ENCODE data around the gene HM13. TPM values are rescaled to one million over a fixed set of nuclear protein-coding genes. Genes with fewer than 3 reads are reported as not detected.
"Not testable (repeated sequence)": the region's sequence is repeated elsewhere in the genome, so short reads cannot be mapped to it uniquely, and the experiment has no call there.

Gene HM13
- total RNA-seq, 1 experiment from 2014 or later: 97.3 TPM

DNA sequence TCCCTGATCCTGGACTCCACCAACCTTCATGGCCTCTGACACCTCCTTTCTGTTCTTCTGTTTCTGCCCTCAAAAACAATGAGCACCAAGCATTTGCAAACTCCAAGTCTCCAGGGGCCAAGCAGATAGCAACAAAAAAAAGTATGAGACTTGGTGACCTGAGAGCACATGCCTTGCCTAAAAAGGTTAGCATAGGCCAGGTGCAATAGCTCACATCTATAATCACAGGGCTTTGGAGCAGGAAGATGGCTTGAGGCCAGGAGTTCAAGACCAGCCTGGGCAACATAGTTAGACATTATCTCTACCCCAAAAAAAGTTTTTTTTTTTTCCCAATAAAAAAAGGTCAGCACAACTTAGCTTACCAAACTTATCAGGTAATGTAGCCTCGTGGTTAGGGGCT is 13.7 kb upstream of the HM13 start:
- no peak for DNase-seq (ENCODE audit: extremely low read depth, low read depth)

DNA sequence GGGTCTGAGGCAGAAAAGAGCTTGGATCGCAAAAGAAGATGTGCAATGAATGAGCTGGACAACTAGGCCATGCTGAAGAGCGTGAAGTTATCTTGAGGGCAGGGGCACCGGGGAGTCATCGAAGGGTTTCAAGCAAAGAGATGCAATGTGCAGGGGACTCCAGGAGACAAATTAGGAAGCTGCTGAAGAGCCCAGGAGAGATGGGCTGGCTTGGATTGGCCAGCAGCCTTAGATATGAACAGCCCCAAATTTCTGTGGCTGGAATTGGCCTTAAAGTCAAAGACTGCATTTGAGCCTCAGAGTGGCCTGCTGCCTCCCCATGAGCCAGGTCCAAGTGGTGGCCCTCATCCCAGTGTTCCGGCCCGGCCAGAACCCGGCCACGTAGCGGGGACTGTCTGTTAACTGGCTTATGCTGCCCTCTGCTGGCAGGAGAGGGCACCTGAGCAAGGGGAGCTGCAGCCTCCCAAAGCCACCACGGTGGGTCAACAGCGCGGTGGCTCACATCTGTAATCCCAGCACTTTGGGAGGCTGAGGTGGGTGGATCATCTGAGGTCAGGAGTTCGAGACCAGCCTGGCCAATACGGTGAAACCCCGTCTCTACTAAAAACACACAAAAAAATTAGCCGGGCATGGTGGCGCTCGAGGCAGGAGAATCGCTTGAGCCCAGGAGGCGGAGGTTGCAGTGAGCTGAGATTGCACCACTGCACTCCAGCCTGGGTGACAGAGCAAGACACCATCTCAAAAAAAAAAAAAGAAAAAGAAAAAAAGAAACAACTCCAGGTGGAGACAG is 11.2 kb upstream of the HM13 start:
- DNase-seq (ENCODE audit: extremely low read depth, low read depth): peak; percentile 89

DNA sequence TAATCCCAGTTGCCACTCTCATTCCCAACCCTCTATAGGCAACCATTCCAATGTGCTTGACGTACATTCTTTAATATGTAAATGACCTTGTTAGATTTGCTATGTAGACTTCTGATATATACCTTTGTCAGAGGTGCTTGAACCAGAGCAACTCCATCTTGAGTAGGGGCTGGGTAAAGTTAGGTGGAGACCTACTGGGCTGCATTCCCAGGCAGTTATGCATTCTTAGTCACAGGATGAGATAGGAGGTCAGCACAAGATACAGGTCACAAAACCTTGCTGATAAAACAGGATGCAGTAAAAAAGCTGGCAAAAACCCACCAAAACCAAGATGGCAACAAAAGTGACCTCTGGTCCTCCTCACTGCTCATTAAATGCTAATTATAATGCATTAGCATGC is 8.3 kb upstream of the HM13 start:
- DNase-seq (ENCODE audit: extremely low read depth, low read depth): no peak

DNA sequence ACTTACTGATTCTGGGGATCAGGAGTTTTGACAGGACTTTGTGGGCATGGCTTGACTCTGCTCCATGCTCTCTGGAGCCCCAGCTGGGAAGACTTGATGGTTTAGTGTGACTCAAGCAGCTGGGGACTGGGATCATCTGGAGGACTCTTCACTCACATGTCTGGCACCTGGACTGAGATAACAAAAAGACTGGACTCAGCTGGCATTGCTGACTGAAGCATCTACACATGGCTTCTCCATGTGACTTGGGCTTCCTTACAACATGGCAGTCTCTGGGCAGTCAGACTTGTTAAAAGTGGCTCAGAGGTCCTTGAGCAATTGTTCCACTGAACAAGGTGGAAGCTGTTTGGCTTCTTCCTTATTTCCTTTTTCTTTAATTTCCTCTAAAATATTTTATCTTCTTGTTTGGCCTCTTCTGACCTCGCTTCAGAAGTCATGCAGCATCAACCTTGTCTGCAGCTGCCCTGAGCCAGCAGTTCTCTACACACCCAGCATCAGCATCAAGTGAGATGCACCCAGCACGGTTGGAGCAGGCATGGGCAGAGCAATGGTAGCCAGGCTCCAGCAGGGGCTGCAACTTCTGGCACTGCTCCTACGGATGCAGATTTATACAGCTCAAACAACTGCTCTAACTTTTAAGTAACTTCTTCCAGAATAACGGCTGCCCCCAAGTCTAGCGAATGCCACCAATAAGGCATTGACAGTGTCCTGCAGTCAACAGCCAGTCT is 5.6 kb upstream of the HM13 start:
- no peak for DNase-seq (ENCODE audit: extremely low read depth, low read depth)

DNA sequence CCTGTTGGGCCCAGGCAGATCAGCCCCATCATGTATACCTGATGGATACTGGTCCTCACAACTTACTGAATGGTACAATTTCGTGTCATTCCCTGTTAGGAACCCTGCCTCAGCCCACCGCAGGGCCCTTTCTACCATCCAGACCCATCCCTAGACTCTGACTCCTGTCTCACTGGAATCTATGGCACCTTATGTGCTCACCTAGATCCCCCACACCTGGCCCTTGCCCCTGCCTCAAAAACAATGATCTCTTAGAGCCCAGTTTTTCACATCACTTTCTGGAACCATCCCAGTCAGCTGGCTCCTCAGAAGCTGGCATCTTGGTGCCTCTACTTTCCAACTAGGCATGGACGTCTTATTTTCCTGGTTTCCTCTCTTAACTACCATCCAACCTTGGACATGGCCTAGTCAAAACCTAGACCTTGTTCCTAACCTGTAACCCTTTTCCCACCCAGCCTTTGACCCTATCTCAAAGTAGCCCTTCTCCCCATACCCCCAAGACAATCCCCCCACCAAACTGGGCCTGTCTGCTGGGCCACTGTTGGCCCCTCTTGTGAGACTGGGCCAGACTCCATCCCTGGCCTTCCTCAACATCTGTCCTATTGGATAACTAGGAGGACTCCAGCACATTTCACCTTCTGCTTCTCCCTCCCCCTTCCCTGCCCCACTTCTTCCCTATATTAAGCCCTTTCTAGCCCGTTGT is 981 bp downstream of the HM13 start:
- DNase-seq (ENCODE audit: extremely low read depth, low read depth): no peak

DNA sequence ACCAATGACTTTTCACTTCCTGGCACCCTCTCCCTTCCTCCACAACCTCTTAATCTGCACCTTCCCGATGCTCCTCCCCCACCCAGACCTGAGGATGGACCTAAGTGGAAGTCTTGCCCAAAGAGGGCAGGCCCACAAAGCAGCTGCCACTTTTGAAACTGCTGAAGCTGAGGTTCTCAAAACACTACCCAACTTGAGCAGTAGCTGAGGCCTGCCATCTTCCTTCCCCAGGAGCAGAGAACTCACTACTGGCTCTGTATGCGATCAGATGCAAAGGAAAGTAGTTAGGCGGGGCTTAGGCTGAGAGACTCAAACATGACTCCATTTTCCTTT is 1.5 kb downstream of the HM13 start:
- DNase-seq (ENCODE audit: extremely low read depth, low read depth): no peak

DNA sequence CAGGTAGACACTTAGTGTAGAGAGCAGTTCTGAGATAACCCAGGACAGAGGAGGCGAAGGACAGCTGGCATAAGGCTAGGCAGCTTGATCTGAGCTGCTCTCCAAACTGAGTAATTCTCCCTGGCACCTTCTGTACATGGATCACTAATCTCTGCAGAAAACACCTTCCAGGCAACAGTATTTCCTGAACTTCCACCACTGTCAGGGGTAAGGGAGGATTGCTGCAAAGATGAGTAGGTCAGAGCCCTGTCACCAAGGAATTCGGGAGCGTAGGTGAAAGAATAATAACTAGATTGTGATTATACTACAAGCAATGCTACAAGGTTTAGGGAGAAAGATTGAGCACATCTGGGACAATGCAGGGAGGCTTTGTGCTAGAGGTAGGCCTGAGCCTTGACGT is 1.9 kb downstream of the HM13 start:
- DNase-seq (ENCODE audit: extremely low read depth, low read depth): no peak

DNA sequence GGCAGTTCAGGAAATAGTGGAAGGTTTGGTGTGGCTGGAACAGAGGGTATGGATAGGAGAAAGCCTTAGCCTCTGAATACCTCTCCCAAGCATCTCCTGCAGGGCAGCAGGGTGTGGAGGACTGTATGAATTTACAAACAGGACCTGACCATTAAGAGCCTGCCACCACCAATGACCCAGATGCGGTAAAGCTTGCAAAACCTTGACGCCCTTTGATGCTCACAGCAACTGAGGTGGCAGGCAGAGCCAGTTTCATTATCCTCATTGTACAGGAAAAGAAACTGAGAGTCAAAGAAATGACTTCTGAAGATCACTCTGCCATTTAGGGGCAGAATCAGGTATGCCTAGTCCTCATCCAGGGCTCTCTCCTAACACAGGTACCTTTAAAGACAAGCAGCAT is 2.4 kb downstream of the HM13 start:
- no peak for DNase-seq (ENCODE audit: extremely low read depth, low read depth)

DNA sequence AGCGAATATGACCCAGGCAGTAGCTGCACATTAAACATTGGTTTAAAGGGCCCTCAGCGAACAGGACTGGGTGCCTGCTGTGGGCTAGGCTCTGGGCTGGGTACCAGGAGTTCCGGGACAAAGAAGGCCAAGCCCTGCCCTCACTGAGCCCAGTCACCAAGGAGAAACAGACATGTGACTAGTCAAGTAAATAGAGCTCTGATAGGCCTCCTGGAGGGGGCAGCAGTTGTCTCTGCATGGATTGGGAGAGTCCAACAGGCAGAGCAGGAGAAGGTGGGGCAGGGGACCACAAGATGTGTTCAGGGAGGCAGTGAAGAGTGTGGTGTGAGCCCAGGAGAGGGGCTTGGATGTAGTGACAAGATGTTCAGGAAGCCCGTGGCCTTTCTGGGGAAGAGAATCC is 3.1 kb downstream of the HM13 start:
- DNase-seq (ENCODE audit: extremely low read depth, low read depth): peak; percentile 21

DNA sequence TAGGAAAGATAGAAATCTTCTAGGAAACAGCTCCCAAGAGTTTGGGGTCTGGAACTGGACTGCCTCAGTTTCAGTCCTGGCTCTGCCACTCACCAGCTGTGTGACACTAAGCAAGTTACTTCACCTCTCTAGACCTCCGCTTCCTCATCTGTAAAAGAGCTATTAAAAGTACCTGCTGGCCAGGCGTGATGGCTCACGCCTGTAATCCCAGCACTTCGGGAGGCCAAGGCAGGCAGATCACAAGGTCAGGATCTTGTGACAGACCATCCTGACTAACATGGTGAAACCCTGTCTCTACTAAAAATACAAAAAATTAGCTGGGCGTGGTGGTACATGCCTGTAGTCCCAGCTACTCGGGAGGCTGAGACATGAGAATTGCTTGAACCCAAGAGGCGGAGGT is 7.0 kb downstream of the HM13 start:
- DNase-seq (ENCODE audit: extremely low read depth, low read depth): not testable (repeated sequence)

DNA sequence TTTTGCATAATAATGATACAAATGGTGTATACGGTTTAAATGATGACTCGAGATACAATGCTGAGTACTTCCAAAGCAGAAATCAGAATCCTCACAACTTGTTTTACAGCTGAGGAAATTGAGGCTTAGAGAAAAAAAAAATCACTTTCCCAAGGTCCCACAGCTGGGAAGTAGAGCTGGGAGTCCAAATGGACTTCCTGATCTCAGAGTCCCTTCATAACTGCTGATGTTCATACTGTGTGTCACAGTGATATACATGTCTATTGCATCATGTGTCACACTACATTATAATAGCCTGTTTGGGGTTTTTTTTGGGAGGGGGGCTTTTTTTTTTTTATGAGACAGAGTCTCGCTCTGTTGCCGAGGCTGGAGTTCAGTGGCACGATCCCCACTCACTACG is 8.5 kb downstream of the HM13 start:
- no peak for DNase-seq (ENCODE audit: extremely low read depth, low read depth)

DNA sequence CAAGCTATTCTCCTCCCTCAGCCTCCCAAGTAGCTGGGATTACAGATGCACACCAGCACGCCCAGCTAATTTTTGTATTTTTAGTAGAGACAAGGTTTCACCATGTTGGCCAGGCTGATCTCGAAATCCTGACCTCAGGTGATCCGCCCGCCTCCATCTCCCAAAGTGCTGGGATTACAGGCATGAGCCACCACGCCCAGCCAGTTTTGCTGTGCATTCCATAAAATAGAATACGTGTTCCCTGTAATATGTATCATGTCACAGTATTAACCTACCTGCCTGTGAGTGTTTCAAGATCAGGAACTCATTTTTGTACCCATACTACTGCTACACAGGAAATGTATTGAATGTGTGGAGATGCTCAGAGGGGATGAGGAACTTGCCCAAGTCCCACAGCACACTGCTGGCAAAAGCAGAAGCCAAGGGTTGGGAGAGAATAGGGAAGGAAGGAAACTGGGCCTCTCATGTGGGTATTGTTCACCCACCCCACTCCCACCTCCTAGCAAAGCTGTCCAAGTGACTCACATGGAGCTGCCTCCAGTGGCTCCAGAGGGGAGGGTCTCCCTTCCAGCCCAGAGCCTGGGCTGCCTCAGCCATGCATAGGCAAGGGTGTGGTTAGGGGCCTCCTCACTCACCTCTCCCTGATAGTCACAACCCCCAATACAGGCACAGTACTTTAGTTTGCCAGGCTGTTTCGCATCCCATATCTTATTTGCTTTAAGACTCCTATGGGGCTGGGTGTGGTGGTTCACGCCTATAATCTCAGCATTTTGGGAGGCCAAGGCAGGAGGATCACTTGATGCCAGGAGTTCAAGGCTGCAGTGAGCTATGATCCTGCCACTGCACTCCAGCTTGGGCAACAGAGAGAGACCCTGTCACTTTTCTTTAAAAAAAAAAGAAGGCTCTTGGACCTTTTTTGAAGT is 9.4 kb downstream of the HM13 start:
- DNase-seq (ENCODE audit: extremely low read depth, low read depth): no peak

DNA sequence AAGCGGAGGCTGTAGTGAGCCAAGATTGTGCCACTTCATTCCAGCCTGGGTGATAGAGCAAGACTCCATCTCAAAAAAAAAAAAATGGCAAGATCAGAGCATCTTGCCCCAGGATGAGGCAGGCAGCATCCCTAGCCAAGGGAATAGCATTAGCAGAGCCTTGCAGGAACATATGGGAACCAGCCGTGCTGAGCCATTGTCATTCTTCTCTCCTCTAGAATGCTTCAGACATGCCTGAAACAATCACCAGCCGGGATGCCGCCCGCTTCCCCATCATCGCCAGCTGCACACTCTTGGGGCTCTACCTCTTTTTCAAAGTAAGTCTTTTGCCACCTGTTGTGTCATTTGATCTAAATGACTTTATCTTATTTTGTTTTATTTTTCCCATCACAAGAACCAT is 13.0 kb downstream of the HM13 start:
- no peak for DNase-seq (ENCODE audit: extremely low read depth, low read depth)

DNA sequence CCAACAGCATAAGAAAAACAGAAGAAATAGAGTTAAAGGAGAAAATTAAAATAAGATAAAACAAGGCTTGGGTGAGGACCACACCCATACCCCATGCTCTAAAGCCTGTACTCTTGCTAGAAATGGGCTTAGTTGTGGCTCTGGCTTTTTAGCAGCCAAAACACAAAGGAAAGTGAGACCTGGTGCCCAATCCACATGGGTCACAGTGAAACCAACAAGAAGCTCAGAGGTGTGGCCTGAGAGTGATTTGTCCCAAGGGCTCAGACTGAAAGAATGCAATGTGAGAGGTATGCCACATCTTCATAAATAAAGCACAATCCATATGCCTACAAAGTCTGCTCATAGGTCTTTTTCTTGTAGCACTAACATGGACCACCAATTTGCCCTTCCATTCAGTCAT is 21.1 kb downstream of the HM13 start:
- DNase-seq (ENCODE audit: extremely low read depth, low read depth): no peak

DNA sequence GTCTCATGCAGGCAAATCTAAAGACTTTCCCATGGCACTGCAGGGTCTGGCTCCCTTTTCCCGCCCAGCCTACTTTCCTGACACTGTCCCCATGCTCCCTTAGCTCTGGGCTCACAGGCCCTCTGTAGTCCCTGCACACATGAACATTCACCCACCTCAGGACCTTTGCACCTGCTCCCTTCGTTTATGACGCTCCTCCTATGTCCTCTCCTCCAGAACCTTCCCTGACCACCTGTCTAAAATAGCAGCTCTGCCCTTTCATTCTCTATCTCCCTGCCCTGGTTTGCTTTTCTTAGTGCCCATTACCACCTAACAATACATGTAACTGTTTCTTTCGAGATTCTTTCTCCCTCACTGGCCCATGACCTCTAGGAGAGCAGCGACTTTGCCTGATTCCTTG is 22.3 kb downstream of the HM13 start:
- no peak for DNase-seq (ENCODE audit: extremely low read depth, low read depth)

DNA sequence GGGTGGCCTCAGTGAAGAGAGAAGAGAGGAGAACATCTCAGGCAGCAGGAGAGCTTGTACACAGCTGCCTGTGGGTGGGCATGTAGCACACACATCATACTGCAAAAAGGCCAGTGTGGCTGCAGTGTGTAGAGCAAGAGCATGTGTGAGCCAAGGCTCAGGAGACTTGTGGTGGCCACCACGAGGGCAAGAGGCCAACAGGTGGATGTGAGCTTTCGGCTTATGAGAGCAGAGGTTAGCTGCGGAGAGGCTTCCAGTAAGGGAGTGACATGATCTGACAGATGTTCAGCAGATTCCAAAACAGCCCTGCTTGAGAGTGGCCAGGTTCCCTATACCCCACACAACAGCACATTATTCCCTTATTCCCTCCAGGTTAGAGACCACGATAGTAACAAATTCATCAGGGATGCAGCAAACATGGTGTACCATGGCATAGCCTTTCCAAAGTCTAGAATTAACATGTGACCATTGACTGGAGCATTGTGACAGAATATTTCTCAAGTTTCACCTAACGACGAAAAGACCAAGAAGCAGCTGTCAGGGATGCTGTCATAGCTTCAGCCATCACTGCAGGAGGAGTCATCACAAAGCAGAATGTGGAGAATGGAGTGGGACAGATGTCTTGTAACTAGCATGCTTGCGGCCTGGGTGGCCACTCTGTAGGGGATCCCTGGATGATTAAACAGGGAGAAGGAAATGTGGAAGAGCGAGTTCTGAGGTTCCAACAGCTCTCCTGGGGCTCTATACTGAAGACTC is 23.1 kb downstream of the HM13 start:
- DNase-seq (ENCODE audit: extremely low read depth, low read depth): no peak

DNA sequence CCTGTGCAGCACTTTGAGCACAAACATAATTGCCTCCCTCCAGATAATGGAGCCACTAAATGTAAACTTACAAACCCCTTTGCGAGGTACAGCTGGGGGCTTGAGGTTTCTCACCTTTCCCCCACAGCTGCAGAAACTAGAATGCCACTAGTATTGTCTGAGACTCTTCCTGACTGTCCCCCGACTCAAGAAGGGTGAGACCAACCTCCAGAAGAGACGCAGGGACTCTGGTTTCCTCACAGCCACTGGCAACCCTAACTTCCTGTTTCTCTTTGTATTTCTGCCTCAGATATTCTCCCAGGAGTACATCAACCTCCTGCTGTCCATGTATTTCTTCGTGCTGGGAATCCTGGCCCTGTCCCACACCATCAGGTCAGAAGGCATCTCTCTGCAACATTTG is 23.6 kb downstream of the HM13 start:
- DNase-seq (ENCODE audit: extremely low read depth, low read depth): no peak

DNA sequence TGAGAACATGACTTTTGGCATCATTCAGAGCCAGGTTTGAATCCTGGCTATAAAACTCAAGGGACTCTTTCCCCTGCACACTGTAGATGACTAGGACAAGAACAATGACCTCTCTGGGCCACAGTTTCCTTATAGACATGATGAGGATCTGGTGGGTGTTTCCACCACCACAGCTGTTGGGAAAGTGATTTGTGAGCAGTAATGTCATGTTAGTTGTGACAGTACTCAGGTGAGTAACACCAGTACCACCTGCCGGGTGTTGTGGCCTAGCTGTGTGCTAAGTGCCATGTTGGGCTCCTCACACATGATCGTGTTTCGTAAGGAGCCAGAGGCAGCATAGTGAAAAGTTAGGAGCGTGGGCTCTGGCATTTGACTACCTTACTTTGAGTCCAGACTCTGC is 24.1 kb downstream of the HM13 start:
- no peak for DNase-seq (ENCODE audit: extremely low read depth, low read depth)

DNA sequence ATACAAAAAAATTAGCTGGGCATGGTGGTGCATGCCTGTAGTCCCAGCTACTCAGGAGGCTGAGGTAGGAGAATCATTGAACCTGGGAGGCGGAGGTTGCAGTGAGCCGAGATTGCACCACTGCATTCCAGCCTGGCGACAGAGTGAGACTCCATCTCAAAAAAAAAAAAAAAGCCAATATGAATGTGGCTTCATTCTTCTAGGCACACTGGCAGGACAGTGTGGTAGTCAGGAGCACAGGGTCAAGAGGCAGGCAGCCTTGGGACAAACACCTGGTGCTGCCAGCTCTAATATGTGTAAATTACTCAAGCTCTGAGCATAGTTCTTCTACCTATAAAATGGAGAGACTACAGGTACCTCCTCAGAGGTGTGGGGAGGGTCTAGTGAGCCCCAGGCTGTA is 25.4 kb downstream of the HM13 start:
- DNase-seq (ENCODE audit: extremely low read depth, low read depth): not testable (repeated sequence)

DNA sequence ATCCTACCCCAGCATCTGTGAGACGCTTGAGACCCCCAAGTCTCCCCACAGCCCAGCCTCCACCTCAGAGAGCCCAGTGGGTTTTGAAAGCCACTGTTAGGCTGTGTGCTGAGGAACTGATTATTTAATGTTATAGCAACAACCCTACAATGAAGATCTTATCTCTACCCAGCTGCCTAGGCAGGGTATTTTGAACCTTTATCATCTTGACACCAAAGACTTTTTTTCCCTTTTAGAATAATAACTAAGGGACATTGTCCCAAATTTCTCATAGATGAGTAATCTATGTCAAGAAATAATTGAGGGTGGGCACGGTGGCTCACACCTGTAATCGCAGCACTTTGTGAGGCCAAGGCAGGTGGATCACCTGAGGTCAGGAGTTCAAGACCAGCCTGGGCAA is 26.2 kb downstream of the HM13 start:
- no peak for DNase-seq (ENCODE audit: extremely low read depth, low read depth)

All from NCI-H460 (cell line).